Measurements from ENCODE around the gene RPL6.

- TF ChIP-seq CTCF (IDR thresholded peaks at IDR 0.05; ENCODE audit: low read depth, low read length): no peak
- no peak for TF ChIP-seq MAX (IDR thresholded peaks at IDR 0.05; ENCODE audit: low read depth, low read length)
- no peak for TF ChIP-seq POLR2A (IDR thresholded peaks at IDR 0.05; ENCODE audit: extremely low read depth, insufficient read length)
These were observed 22.6 kb upstream of the RPL6 start for GRCh38 chr12:112431965-112432364.
